ENCODE data around the gene PARVB. TPM values are rescaled to one million over a fixed set of nuclear protein-coding genes. Genes with fewer than 3 reads are reported as not detected.

PARVB gene
- total and polyA plus RNA-seq, 3 experiments from 2014 or later, result 6.2 to 84.3 (median 82.1) TPM

- no peak for DNase-seq
- H3K27me3 Mint-ChIP-seq, result no peaks in the 10 kb centered on the region
- Histone ChIP-seq H3K27ac (ENCODE audit: low read depth, low read length) (no peak overlapping the region), H3K9me3 (ENCODE audit: low read length) (peaks cover 4% of the 10 kb centered on the region), H3K27me3 (ENCODE audit: insufficient read depth, low read length, poor library complexity, severe bottlenecking) (no peaks in the 10 kb centered on the region), H3K4me3 (ENCODE audit: low read length) (no peak overlapping the region), H3K4me1 (ENCODE audit: insufficient read depth, low read length) (no peaks in the 10 kb centered on the region), H3K36me3 (ENCODE audit: insufficient read depth, low read length) (peaks cover 4% of the 10 kb centered on the region)
- H3K4me1 Mint-ChIP-seq, result peaks cover 18 to 25% (median 19%) of the 10 kb centered on the region in 3 donors
- peaks cover 5 to 12% (median 9%) of the 10 kb centered on the region in 5 donors for H3K9me3 Mint-ChIP-seq
- H3K27ac Mint-ChIP-seq, result no peak overlapping the region
- POLR2A ChIA-PET, result no interaction called here
- no peak overlapping the region for H3K4me3 Mint-ChIP-seq
- H3K36me3 Mint-ChIP-seq, result peaks cover 20 to 62% (median 23%) of the 10 kb centered on the region in 3 donors
- CTCF ChIA-PET, result no interaction called here
Measured at GRCh38 chr22:44206696-44207095, 182.6 kb downstream of the PARVB start.

GRCh38 chr22:44207173-44207980, 183.3 kb downstream of the PARVB start:
- Histone ChIP-seq H3K4me1 (ENCODE audit: insufficient read depth, low read length) (no peaks in the 10 kb centered on the region), H3K27me3 (ENCODE audit: insufficient read depth, low read length, poor library complexity, severe bottlenecking) (no peaks in the 10 kb centered on the region), H3K4me3 (ENCODE audit: low read length) (no peak overlapping the region), H3K9me3 (ENCODE audit: low read length) (peaks cover 4% of the 10 kb centered on the region), H3K27ac (ENCODE audit: low read depth, low read length) (no peak overlapping the region), H3K36me3 (ENCODE audit: insufficient read depth, low read length) (peaks cover 4% of the 10 kb centered on the region)
- Mint-ChIP-seq H3K27me3 (no peaks in the 10 kb centered on the region), H3K4me3 (no peak overlapping the region), H3K27ac (peak overlapping the region in 2 of 8 donors; percentile 46 to 86), H3K9me3 (peaks cover 5 to 12% (median 9%) of the 10 kb centered on the region in 5 donors), H3K36me3 (peaks cover 22 to 55% (median 22%) of the 10 kb centered on the region in 3 donors), H3K4me1 (peaks cover 16 to 25% (median 19%) of the 10 kb centered on the region in 3 donors)
- ChIA-PET CTCF (no interaction called here), POLR2A (no interaction called here)
- DNase-seq, result no peak

- peak overlapping the region in 7 of 8 donors; percentile 20 to 89 (median 46) for H3K27ac Mint-ChIP-seq
- Histone ChIP-seq H3K4me3 (ENCODE audit: low read length) (no peak overlapping the region), H3K27me3 (ENCODE audit: insufficient read depth, low read length, poor library complexity, severe bottlenecking) (no peaks in the 10 kb centered on the region), H3K36me3 (ENCODE audit: insufficient read depth, low read length) (peaks cover 4% of the 10 kb centered on the region), H3K9me3 (ENCODE audit: low read length) (peaks cover 4% of the 10 kb centered on the region), H3K4me1 (ENCODE audit: insufficient read depth, low read length) (no peaks in the 10 kb centered on the region), H3K27ac (ENCODE audit: low read depth, low read length) (no peak overlapping the region)
- DNase-seq, result no peak
- no peaks in the 10 kb centered on the region for H3K27me3 Mint-ChIP-seq
- H3K4me3 Mint-ChIP-seq, result no peak overlapping the region
- peaks cover 5 to 12% (median 9%) of the 10 kb centered on the region in 5 donors for H3K9me3 Mint-ChIP-seq
- ChIA-PET CTCF (no interaction called here), POLR2A (no interaction called here)
- peaks cover 14 to 20% (median 19%) of the 10 kb centered on the region in 3 donors for H3K4me1 Mint-ChIP-seq
- peaks cover 17 to 49% (median 22%) of the 10 kb centered on the region in 3 donors for H3K36me3 Mint-ChIP-seq
Measured at GRCh38 chr22:44207981-44208317, 183.8 kb downstream of the PARVB start.

GRCh38 chr22:44209343-44209742, 185.2 kb downstream of the PARVB start:
- Histone ChIP-seq H3K27ac (ENCODE audit: low read depth, low read length) (no peak overlapping the region), H3K4me3 (ENCODE audit: low read length) (no peak overlapping the region), H3K4me1 (ENCODE audit: insufficient read depth, low read length) (no peaks in the 10 kb centered on the region), H3K27me3 (ENCODE audit: insufficient read depth, low read length, poor library complexity, severe bottlenecking) (no peaks in the 10 kb centered on the region), H3K36me3 (ENCODE audit: insufficient read depth, low read length) (peaks cover 4% of the 10 kb centered on the region), H3K9me3 (ENCODE audit: low read length) (peaks cover 4% of the 10 kb centered on the region)
- H3K27ac Mint-ChIP-seq, result peak overlapping the region in 3 of 8 donors; percentile 9 to 15 (median 12)
- ChIA-PET POLR2A (no interaction called here), CTCF (no interaction called here)
- peaks cover 5 to 12% (median 9%) of the 10 kb centered on the region in 5 donors for H3K9me3 Mint-ChIP-seq
- DNase-seq, result no peak
- H3K36me3 Mint-ChIP-seq, result peaks cover 13 to 37% (median 22%) of the 10 kb centered on the region in 3 donors
- peaks cover 14 to 19% (median 18%) of the 10 kb centered on the region in 3 donors for H3K4me1 Mint-ChIP-seq
- no peak overlapping the region for H3K4me3 Mint-ChIP-seq
- H3K27me3 Mint-ChIP-seq, result no peaks in the 10 kb centered on the region

GRCh38 chr22:44210722-44211121, 186.6 kb downstream of the PARVB start:
- Mint-ChIP-seq H3K4me3 (no peak overlapping the region), H3K4me1 (peaks cover 13 to 18% (median 14%) of the 10 kb centered on the region in 3 donors), H3K27ac (peak overlapping the region in 2 of 8 donors; percentile 4 to 35), H3K27me3 (no peaks in the 10 kb centered on the region), H3K36me3 (peaks cover 13 to 28% (median 22%) of the 10 kb centered on the region in 3 donors), H3K9me3 (peaks cover 5 to 12% (median 9%) of the 10 kb centered on the region in 5 donors)
- DNase-seq, result no peak
- Histone ChIP-seq H3K4me1 (ENCODE audit: insufficient read depth, low read length) (no peaks in the 10 kb centered on the region), H3K27me3 (ENCODE audit: insufficient read depth, low read length, poor library complexity, severe bottlenecking) (no peaks in the 10 kb centered on the region), H3K9me3 (ENCODE audit: low read length) (peaks cover 4% of the 10 kb centered on the region), H3K4me3 (ENCODE audit: low read length) (no peak overlapping the region), H3K36me3 (ENCODE audit: insufficient read depth, low read length) (no peaks in the 10 kb centered on the region), H3K27ac (ENCODE audit: low read depth, low read length) (no peak overlapping the region)
- POLR2A ChIA-PET, result no interaction called here
- CTCF ChIA-PET, result interaction anchor here (0.9 kb wide), 1 partner anchor 11 kb away, joined by 3 read pairs; no protein-coding TSS in a partner anchor

- peaks cover 4% of the 10 kb centered on the region for H3K9me3 ChIP-seq (ENCODE audit: low read length)
- no peak overlapping the region for H3K27ac ChIP-seq (ENCODE audit: low read depth, low read length)
- Mint-ChIP-seq H3K36me3 (peaks cover 13 to 23% (median 22%) of the 10 kb centered on the region in 3 donors), H3K4me3 (no peak overlapping the region), H3K27ac (peak overlapping the region in 5 of 8 donors; percentile 18 to 73 (median 52)), H3K9me3 (peaks cover 5 to 12% (median 10%) of the 10 kb centered on the region in 5 donors), H3K4me1 (peaks cover 13 to 18% (median 14%) of the 10 kb centered on the region in 3 donors), H3K27me3 (no peaks in the 10 kb centered on the region)
- no peaks in the 10 kb centered on the region for H3K4me1 ChIP-seq (ENCODE audit: insufficient read depth, low read length)
- no peak overlapping the region for H3K4me3 ChIP-seq (ENCODE audit: low read length)
- ChIA-PET CTCF (interaction anchor here (0.9 kb wide), 1 partner anchor 11 kb away, joined by 3 read pairs; no protein-coding TSS in a partner anchor), POLR2A (no interaction called here)
- H3K27me3 ChIP-seq (ENCODE audit: insufficient read depth, low read length, poor library complexity, severe bottlenecking), result no peaks in the 10 kb centered on the region
- DNase-seq, result no peak
- no peaks in the 10 kb centered on the region for H3K36me3 ChIP-seq (ENCODE audit: insufficient read depth, low read length)
Measured at GRCh38 chr22:44211256-44211945, 187.3 kb downstream of the PARVB start.

GRCh38 chr22:44211946-44212930, 188.1 kb downstream of the PARVB start:
- Histone ChIP-seq H3K27ac (ENCODE audit: low read depth, low read length) (no peak overlapping the region), H3K9me3 (ENCODE audit: low read length) (peaks cover 4% of the 10 kb centered on the region), H3K4me3 (ENCODE audit: low read length) (no peak overlapping the region), H3K36me3 (ENCODE audit: insufficient read depth, low read length) (no peaks in the 10 kb centered on the region), H3K27me3 (ENCODE audit: insufficient read depth, low read length, poor library complexity, severe bottlenecking) (no peaks in the 10 kb centered on the region), H3K4me1 (ENCODE audit: insufficient read depth, low read length) (no peaks in the 10 kb centered on the region)
- DNase-seq, result no peak
- Mint-ChIP-seq H3K4me3 (no peak overlapping the region), H3K27me3 (no peaks in the 10 kb centered on the region), H3K4me1 (peaks cover 10 to 18% (median 12%) of the 10 kb centered on the region in 3 donors), H3K27ac (peak overlapping the region in 4 of 8 donors; percentile 1 to 53 (median 21)), H3K36me3 (peaks cover 13 to 22% (median 20%) of the 10 kb centered on the region in 3 donors), H3K9me3 (peaks cover 5 to 12% (median 10%) of the 10 kb centered on the region in 5 donors)
- ChIA-PET CTCF (no interaction called here), POLR2A (no interaction called here)
